NT2/D1 (cell line): ENCODE measurements around the gene PPM1N.

Source experiments
- DNase-seq: peaks from one replicate; pipeline ENCODE4 v3.0.0-alpha.2; 2011; ENCODE audit warnings: low read depth, low spot score
- H3K27me3 ChIP-seq: 2 replicates; pipeline ENCODE4 v1.6.0; 2011; ENCODE audit warnings: mild to moderate bottlenecking; ENCODE audit not compliant: insufficient read length, insufficient read depth
- H3K36me3 ChIP-seq: 2 replicates; pipeline ENCODE4 v1.6.1; 2011; ENCODE audit warnings: mild to moderate bottlenecking, low read length, mixed read lengths; ENCODE audit not compliant: insufficient read depth, insufficient read length
- H3K4me1 ChIP-seq: 2 replicates; pipeline ENCODE4 v1.5.1; 2011; ENCODE audit not compliant: insufficient read depth, insufficient read length
- H3K4me3 ChIP-seq: 2 replicates; pipeline ENCODE4 v1.5.1; 2011; ENCODE audit warnings: low read depth; ENCODE audit not compliant: insufficient read length
- H3K9ac ChIP-seq: 2 replicates; pipeline ENCODE4 v1.6.0; 2011; ENCODE audit warnings: low read depth; ENCODE audit not compliant: insufficient read length
- H3K9me3 ChIP-seq: 2 replicates; pipeline ENCODE4 v1.5.1; 2011; ENCODE audit warnings: mild to moderate bottlenecking, low read length; ENCODE audit not compliant: insufficient read depth
- SUZ12 ChIP-seq: IDR thresholded peaks from 2 replicates; pipeline ENCODE4 v1.6.1; 2011; ENCODE audit not compliant: insufficient read length, insufficient read depth; ENCODE audit errors: extremely low read depth
- YY1 ChIP-seq: IDR thresholded peaks from 2 replicates; pipeline ENCODE4 v1.6.1; 2011; ENCODE audit not compliant: insufficient read length, insufficient read depth
- ZNF274 ChIP-seq: IDR thresholded peaks from 2 replicates; pipeline ENCODE4 v1.6.1; 2011; ENCODE audit warnings: mild to moderate bottlenecking, low read depth, low read length

Gene PPM1N

GRCh38 chr19:45492627-45493470 lies 5.4 kb upstream of the PPM1N start:
- TF ChIP-seq YY1 (no peak), SUZ12 (no peak), ZNF274 (no peak)
- Histone ChIP-seq H3K9me3 (no peaks in the 10 kb centered on the region), H3K36me3 (peaks cover 25% of the 10 kb centered on the region), H3K4me3 (peak overlapping the region; percentile 26), H3K9ac (peak overlapping the region; percentile 76), H3K4me1 (no peaks in the 10 kb centered on the region), H3K27me3 (no peaks in the 10 kb centered on the region)
- DNase-seq = no peak

GRCh38 chr19:45494261-45494916 lies 3.9 kb upstream of the PPM1N start:
- H3K27me3 ChIP-seq = no peaks in the 10 kb centered on the region
- TF ChIP-seq YY1 (no peak), ZNF274 (no peak), SUZ12 (no peak)
- no peak overlapping the region for H3K4me3 ChIP-seq
- peaks cover 11% of the 10 kb centered on the region for H3K36me3 ChIP-seq
- H3K4me1 ChIP-seq = no peaks in the 10 kb centered on the region
- no peaks in the 10 kb centered on the region for H3K9me3 ChIP-seq
- H3K9ac ChIP-seq = no peak overlapping the region
- no peak for DNase-seq

- no peak overlapping the region for H3K4me3 ChIP-seq
- TF ChIP-seq YY1 = no peak
- no peak for TF ChIP-seq ZNF274
- no peak for TF ChIP-seq SUZ12
- no peaks in the 10 kb centered on the region for H3K27me3 ChIP-seq
- peaks cover 11% of the 10 kb centered on the region for H3K36me3 ChIP-seq
- H3K9me3 ChIP-seq = no peaks in the 10 kb centered on the region
- no peak for DNase-seq
- no peaks in the 10 kb centered on the region for H3K4me1 ChIP-seq
- H3K9ac ChIP-seq = no peak overlapping the region
Measured at GRCh38 chr19:45495178-45495577, 3.1 kb upstream of the PPM1N start.

- DNase-seq = no peak
- no peaks in the 10 kb centered on the region for H3K27me3 ChIP-seq
- H3K4me3 ChIP-seq = peak overlapping the region; percentile 61
- H3K9me3 ChIP-seq = no peaks in the 10 kb centered on the region
- peaks cover 11% of the 10 kb centered on the region for H3K36me3 ChIP-seq
- H3K9ac ChIP-seq = peak overlapping the region; percentile 79
- peaks cover 4% of the 10 kb centered on the region for H3K4me1 ChIP-seq
- TF ChIP-seq SUZ12 = no peak
- no peak for TF ChIP-seq ZNF274
- TF ChIP-seq YY1 = no peak
Measured at GRCh38 chr19:45496349-45496953, 1.8 kb upstream of the PPM1N start.

GRCh38 chr19:45497791-45498190 lies 452 bp upstream of the PPM1N start:
- no peaks in the 10 kb centered on the region for H3K27me3 ChIP-seq
- DNase-seq = no peak
- no peak overlapping the region for H3K4me3 ChIP-seq
- TF ChIP-seq SUZ12 (no peak), YY1 (no peak), ZNF274 (no peak)
- no peaks in the 10 kb centered on the region for H3K9me3 ChIP-seq
- H3K4me1 ChIP-seq = peaks cover 4% of the 10 kb centered on the region
- H3K9ac ChIP-seq = no peak overlapping the region
- peaks cover 11% of the 10 kb centered on the region for H3K36me3 ChIP-seq

GRCh38 chr19:45499196-45500180 lies 1.2 kb downstream of the PPM1N start:
- H3K9ac ChIP-seq = peak overlapping the region; percentile 83
- H3K27me3 ChIP-seq = no peaks in the 10 kb centered on the region
- TF ChIP-seq YY1 (no peak), SUZ12 (no peak), ZNF274 (no peak)
- peaks cover 4% of the 10 kb centered on the region for H3K36me3 ChIP-seq
- H3K4me1 ChIP-seq = peaks cover 4% of the 10 kb centered on the region
- H3K4me3 ChIP-seq = peak overlapping the region; percentile 54
- H3K9me3 ChIP-seq = no peaks in the 10 kb centered on the region
- peak; percentile 81 for DNase-seq
